HG03060 (cell line): Measurements from ENCODE around the gene SLIT3.

ENCODE experiments used
- ATAC-seq: cut with Tn5 transposase; IDR thresholded peaks from one replicate; pipeline ENCODE4 v1.9.1; 2021; ENCODE audit warnings: low read depth, moderate number of reproducible peaks; ENCODE audit not compliant: unreplicated experiment

SLIT3 gene

GRCh38 chr5:168914491-168914890, 386.4 kb downstream of the SLIT3 start:
- no peak for ATAC-seq

GRCh38 chr5:168910874-168911273, 390.1 kb downstream of the SLIT3 start:
- ATAC-seq = no peak

- ATAC-seq = no peak
Observed at GRCh38 chr5:168908207-168908606, 392.7 kb downstream of the SLIT3 start.

- no peak for ATAC-seq
Observed at GRCh38 chr5:168903061-168903460, 397.9 kb downstream of the SLIT3 start.

GRCh38 chr5:168899673-168900072, 401.3 kb downstream of the SLIT3 start:
- no peak for ATAC-seq

- no peak for ATAC-seq
Observed at GRCh38 chr5:168899264-168899663, 401.7 kb downstream of the SLIT3 start.

GRCh38 chr5:168898247-168898911, 402.6 kb downstream of the SLIT3 start:
- no peak for ATAC-seq

GRCh38 chr5:168897387-168898122, 403.4 kb downstream of the SLIT3 start:
- no peak for ATAC-seq

- ATAC-seq = no peak
Observed at GRCh38 chr5:168895295-168896071, 405.5 kb downstream of the SLIT3 start.

GRCh38 chr5:168893283-168893682, 407.7 kb downstream of the SLIT3 start:
- ATAC-seq = no peak

GRCh38 chr5:168892618-168893186, 408.2 kb downstream of the SLIT3 start:
- ATAC-seq = no peak

GRCh38 chr5:168890816-168891812, 409.8 kb downstream of the SLIT3 start:
- ATAC-seq = no peak

GRCh38 chr5:168889039-168889438, 411.9 kb downstream of the SLIT3 start:
- no peak for ATAC-seq

GRCh38 chr5:168887931-168888330, 413.0 kb downstream of the SLIT3 start:
- ATAC-seq = no peak

GRCh38 chr5:168886157-168886556, 414.8 kb downstream of the SLIT3 start:
- ATAC-seq = no peak

- ATAC-seq = no peak
Observed at GRCh38 chr5:168885324-168886120, 415.4 kb downstream of the SLIT3 start.

GRCh38 chr5:168883991-168884390, 416.9 kb downstream of the SLIT3 start:
- no peak for ATAC-seq

GRCh38 chr5:168883281-168883741, 417.6 kb downstream of the SLIT3 start:
- no peak for ATAC-seq

GRCh38 chr5:168882283-168882682, 418.7 kb downstream of the SLIT3 start:
- ATAC-seq = no peak
